GM12878 (cell line): ENCODE data around the gene RFFL. TPM values are rescaled to one million over a fixed set of nuclear protein-coding genes. Genes with fewer than 3 reads are reported as not detected.

ENCODE experiments used
- ATAC-seq: fragments of 200-7000 bp; cut with Tn5 transposase; 3 replicates; pipeline ENCODE4 v1.9.1; 2020; ENCODE audit warnings: mild to moderate bottlenecking, moderate library complexity
- BruUV-seq: library from RNA; stranded (reverse); fragments of 400-500 nt; replicated peaks from 2 replicates; lab custom pipeline; 2021; lab: Mats Ljungman, UMichigan
- CTCF ChIA-PET: fragments of 300-600 bp; sonication (Branson Sonifier 250); formaldehyde crosslinking; extraction: SDS; loops from one replicate; lab custom pipeline; 2021; ENCODE audit warnings: inconsistent platforms; lab: Yijun Ruan, JAX
- POLR2A ChIA-PET: fragments of 350-600 bp; formaldehyde crosslinking; extraction: SDS; loops from one replicate; lab custom pipeline; 2021; ENCODE audit warnings: inconsistent platforms; lab: Charles Lee
- RAD21 ChIA-PET: fragments of 300-600 bp; sonication (Branson Sonifier 250); formaldehyde crosslinking; loops from one replicate; lab custom pipeline; 2023; ENCODE audit warnings: antibody characterized with exemption; ENCODE audit not compliant: unreplicated experiment; lab: Charles Lee
- SMC1A ChIA-PET: fragments of 300-600 bp; sonication (Branson Sonifier 250); formaldehyde crosslinking; loops from one replicate; lab custom pipeline; 2023; ENCODE audit not compliant: unreplicated experiment, uncharacterized antibody; lab: Charles Lee
- DNase-seq: peaks from one replicate; pipeline ENCODE4 v3.0.0-alpha.2; 2011; ENCODE audit warnings: low read depth, low spot score
- FAIRE-seq: peaks from 3 replicates; lab custom pipeline; 2011; peaks lifted over from hg19 to GRCh38; lab: Jason Lieb, UNC
- H2AFZ ChIP-seq: 2 replicates; pipeline ENCODE4 v1.6.0; 2011; ENCODE audit warnings: low read depth, low read length, control low read depth; ENCODE audit not compliant: control insufficient read depth
- H3K27ac ChIP-seq: 2 replicates; pipeline ENCODE4 v1.5.1; 2011; ENCODE audit warnings: control low read depth; ENCODE audit not compliant: control insufficient read depth, insufficient read depth
- H3K27me3 ChIP-seq, 2 experiments: replicated peaks in 1 of 2; 2 replicates each; pipeline versions ENCODE4 v1.6.0 to v1.6.1; 2011; ENCODE audit warnings: low read length in 1 of 2; ENCODE audit not compliant: control insufficient read depth in 2 of 2, insufficient read depth in 2 of 2
- H3K36me3 ChIP-seq, 2 experiments: 2 replicates each; pipeline ENCODE4 v1.5.1; 2011; ENCODE audit warnings: low read length in 1 of 2; ENCODE audit not compliant: control insufficient read depth in 2 of 2, insufficient read depth in 2 of 2
- H3K4me1 ChIP-seq: 2 replicates; pipeline ENCODE4 v1.6.1; 2011; ENCODE audit warnings: mild to moderate bottlenecking, low read length, moderate library complexity, mixed read lengths; ENCODE audit not compliant: control insufficient read depth, insufficient read depth
- H3K4me2 ChIP-seq: 2 replicates; pipeline ENCODE4 v1.6.0; 2011; ENCODE audit warnings: control low read depth; ENCODE audit not compliant: control insufficient read depth, insufficient read depth
- H3K4me3 ChIP-seq: fragments of 200-600 bp; sonication (generic); 2 replicates; pipeline ENCODE4 v1.5.1; 2016
- H3K79me2 ChIP-seq: 2 replicates; pipeline ENCODE4 v1.6.0; 2011; ENCODE audit warnings: low read length; ENCODE audit not compliant: control insufficient read depth, insufficient read depth
- H3K9ac ChIP-seq: 2 replicates; pipeline ENCODE4 v1.8.0; 2011; ENCODE audit warnings: low read length, control low read depth, mixed read lengths; ENCODE audit not compliant: control insufficient read depth, insufficient read depth
- H3K9me3 ChIP-seq: replicated peaks from 3 replicates; pipeline ENCODE4 v1.5.1; 2011; ENCODE audit warnings: mild to moderate bottlenecking, low read length; ENCODE audit not compliant: control insufficient read depth, insufficient read depth
- H4K20me1 ChIP-seq: 2 replicates; pipeline ENCODE4 v1.6.0; 2011; ENCODE audit not compliant: control insufficient read depth, insufficient read depth
- BACH1 ChIP-seq: fragments of 450-650 bp; IDR thresholded peaks from 2 replicates; pipeline ENCODE4 v1.6.1; 2017; ENCODE audit warnings: mild to moderate bottlenecking, borderline replicate concordance
- CHD4 ChIP-seq: fragments of 200-600 bp; sonication (generic); IDR thresholded peaks from 2 replicates; pipeline ENCODE4 v1.6.1; 2016; ENCODE audit warnings: mild to moderate bottlenecking
- IKZF1 ChIP-seq: fragments of 450-650 bp; conservative IDR thresholded peaks from 2 replicates; pipeline ENCODE4 v1.6.1; 2017; ENCODE audit warnings: antibody characterized with exemption, mild to moderate bottlenecking
- IKZF2 ChIP-seq, 2 experiments: fragments of 450-650 bp; IDR thresholded peaks; 2 replicates each; pipeline ENCODE4 v1.6.1; 2017; ENCODE audit warnings: mild to moderate bottlenecking in 2 of 2, moderate library complexity in 2 of 2
- MTA2 ChIP-seq: fragments of 450-650 bp; IDR thresholded peaks from 2 replicates; pipeline ENCODE4 v1.6.1; 2016; ENCODE audit warnings: low read depth, mild to moderate bottlenecking, moderate library complexity
- POLR2AphosphoS2 ChIP-seq: IDR thresholded peaks from 2 replicates; pipeline ENCODE4 v1.6.1; 2011; ENCODE audit warnings: low read depth, mild to moderate bottlenecking, low read length, improper control_type of control experiment, moderate library complexity
- STAT1 ChIP-seq: fragments of 450-650 bp; conservative IDR thresholded peaks from 2 replicates; pipeline ENCODE4 v1.6.1; 2014; ENCODE audit warnings: antibody characterized with exemption, mild to moderate bottlenecking
- TCF7 ChIP-seq: IDR thresholded peaks from 2 replicates; pipeline ENCODE4 v1.6.1; 2014; ENCODE audit warnings: antibody characterized with exemption, borderline replicate concordance
- ZNF24 ChIP-seq: fragments of 450-650 bp; IDR thresholded peaks from 2 replicates; pipeline ENCODE4 v1.6.1; 2017; ENCODE audit warnings: antibody characterized with exemption, mild to moderate bottlenecking
- WGBS: methylation state at CpG from one replicate; pipeline ENCODE4 v1.1.6; 2016; ENCODE audit warnings: low lambda C conversion rate; ENCODE audit not compliant: insufficient replicate concordance, insufficient coverage; ENCODE audit errors: missing lambda C conversion rate; 5-methylcytosine and 5-hydroxymethylcytosine counted together
- in situ Hi-C: fragments of 300-500 bp; cut with MboI; formaldehyde crosslinking; loops from 9 replicates; pipeline ENCODE4 v1.14.3; 2018; ENCODE audit warnings: mixed read lengths
- intact Hi-C: fragments of 100-400 bp; cut with micrococcal nuclease; formaldehyde crosslinking; loops from one replicate; pipeline ENCODE4 v1.14.2; 2022; ENCODE audit not compliant: unreplicated experiment
- polyA plus RNA-seq, 11 experiments: library from polyadenylated mRNA; depleted of rRNA in 4 of 11; unstranded in 6 of 11; stranded (reverse) in 5 of 11; fragments of >200 nt; fragmentation: Nextera tagmentation in 4 of 11; fragmentation: Illumina TruSeq in 1 of 11; extraction: Ambion mirVana in 4 of 11; extraction: Trizol in 1 of 11; gene quantifications; 1 replicate in 1 of 11; 2 replicates in 10 of 11; pipeline versions ENCODE4 v1.2.1 to v1.2.3, GENCODE V29; 2011 to 2016; ENCODE audit warnings: inconsistent platforms in 2 of 11, missing spikeins in 2 of 11, low read depth in 1 of 11
- total RNA-seq, 4 experiments: library from RNA; depleted of rRNA in 3 of 4; stranded (reverse); fragments of >200 nt in 3 of 4; fragmentation: Illumina TruSeq in 1 of 4; extraction: Trizol in 1 of 4; gene quantifications; 2 replicates each; pipeline versions ENCODE4 v1.2.1 to v1.2.3, GENCODE V29; 2013 to 2021

RFFL gene
- total and polyA plus RNA-seq, 10 of the 15 experiments (the other 5 are each of a cell fraction or from before 2014, with no cell fraction given): 4.7 to 56.1 (median 26.9) TPM

DNA sequence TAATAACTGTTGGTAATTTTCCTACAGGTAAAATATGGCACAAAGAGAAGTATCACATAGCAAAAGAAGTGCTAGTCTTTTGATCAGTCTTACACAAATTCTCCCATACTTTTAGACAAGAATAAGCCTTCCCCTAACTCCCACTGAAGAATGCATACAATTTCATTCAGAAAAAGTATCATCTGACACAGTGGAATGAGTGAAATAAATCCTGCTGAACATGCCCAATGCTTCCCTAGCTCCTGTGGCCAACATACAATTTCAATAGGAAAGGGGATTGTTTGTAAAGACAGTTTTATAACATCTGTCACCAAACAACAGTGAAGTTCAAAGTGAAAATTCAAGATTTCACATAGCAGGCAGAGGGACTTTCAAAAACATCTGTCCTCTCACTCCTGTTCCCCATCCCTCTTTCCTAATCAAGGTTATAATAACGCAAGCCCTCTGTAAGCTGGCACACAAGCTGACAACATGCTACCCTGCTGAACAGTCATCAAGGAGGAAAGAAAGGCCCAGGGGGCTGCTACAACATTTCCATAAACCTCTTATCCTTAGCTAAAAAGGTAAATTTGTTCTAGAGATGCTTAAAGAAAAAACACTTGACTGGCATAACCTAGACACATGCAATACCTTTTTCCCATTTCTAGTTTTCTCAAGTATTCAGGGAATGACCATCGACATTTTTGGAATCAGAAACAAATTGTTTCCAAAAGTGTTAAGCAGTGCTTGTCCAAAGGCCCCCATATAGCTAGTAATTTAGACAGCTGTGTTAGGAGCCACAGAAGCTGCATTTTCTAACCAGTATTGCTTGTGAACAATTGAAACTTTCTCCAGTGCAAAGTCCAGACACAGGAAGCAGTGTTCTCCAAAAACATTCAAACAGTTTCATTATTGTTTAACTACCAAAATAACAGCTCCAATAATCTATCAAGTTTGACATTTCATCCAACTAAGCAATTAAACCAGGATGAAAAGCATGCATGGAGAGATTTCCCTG lies 11.5 kb upstream of the RFFL start:
- Histone ChIP-seq H3K4me3 (0 out of 2 replicates have a peak overlapping the region, but pooled peaks have one; percentile 6), H3K9ac (no peak overlapping the region), H4K20me1 (no peaks in the 10 kb centered on the region), H3K27me3 (no peaks in the 10 kb centered on the region), H3K36me3 (no peaks in the 10 kb centered on the region), H2AFZ (no peak overlapping the region), H3K27ac (peak overlapping the region; percentile 56), H3K79me2 (peaks cover 84% of the 10 kb centered on the region), H3K4me1 (peaks cover 34% of the 10 kb centered on the region), H3K9me3 (no peaks in the 10 kb centered on the region), H3K4me2 (peak overlapping the region; percentile 47)
- DNase-seq (no peak), FAIRE-seq (no peak), ATAC-seq (peak; percentile 37; the same call in 2 of the 3 replicates)
- ChIA-PET RAD21 (interaction anchor here (0.6 to 22.2 kb wide), 7 partner anchors 9 to 33 kb away, joined by 3 to 452 read pairs (median 6); partner anchors contain the start of gene RFFL), POLR2A (interaction anchor here (0.7 to 6.1 kb wide), 6 partner anchors 11 to 28 kb away, joined by 3 to 45 read pairs (median 6); partner anchors contain the start of gene RFFL), CTCF (interaction anchor here (1.2 to 3.2 kb wide), 5 partner anchors 8 to 28 kb away, joined by 3 to 25 read pairs (median 7); partner anchors contain the start of gene RFFL), SMC1A (interaction anchor here (0.8 to 20.5 kb wide), 12 partner anchors 9 to 89 kb away, joined by 3 to 534 read pairs (median 4); partner anchors contain the start of gene RFFL)
- TF ChIP-seq BACH1 (no peak), ZNF24 (0 out of 2 replicates have a peak, but pooled peaks have one; percentile 29), IKZF2 (IDR thresholded peaks at IDR 0.05) (peak; percentile 13 to 29; a peak in 2 of 4 replicates), IKZF1 (peak; percentile 17; the same call in 1 of the 2 replicates), CHD4 (no peak), STAT1 (no peak), POLR2AphosphoS2 (no peak), MTA2 (0 out of 2 replicates have a peak, but pooled peaks have one; percentile 12), TCF7 (no peak)
- in situ Hi-C loops: no loop called here
- intact Hi-C loops: no loop called here
- TSS peak; percentile 39 for BruUV-seq
- WGBS: 100% methylated on average over 2 of the region's 2 CpGs
